Ramos (cell line): ENCODE measurements around the gene PTPN21.
"Not testable (repeated sequence)": the region's sequence is repeated elsewhere in the genome, so short reads cannot be mapped to it uniquely, and the experiment has no call there.

Source experiments
- in situ Hi-C: fragments of 300-500 bp; cut with MboI; formaldehyde crosslinking; loops from one replicate; pipeline ENCODE4 v1.14.3; 2022; ENCODE audit warnings: low sequenced_read_pairs; ENCODE audit not compliant: unreplicated experiment

PTPN21 gene

GRCh38 chr14:88553886-88554456, 836 bp downstream of the PTPN21 start:
- in situ Hi-C loops = no loop called here

- in situ Hi-C loops = no loop called here
Measured at GRCh38 chr14:88552876-88553275, 1.9 kb downstream of the PTPN21 start.

- in situ Hi-C loops = no loop called here
Measured at GRCh38 chr14:88551980-88552431, 2.8 kb downstream of the PTPN21 start.

DNA sequence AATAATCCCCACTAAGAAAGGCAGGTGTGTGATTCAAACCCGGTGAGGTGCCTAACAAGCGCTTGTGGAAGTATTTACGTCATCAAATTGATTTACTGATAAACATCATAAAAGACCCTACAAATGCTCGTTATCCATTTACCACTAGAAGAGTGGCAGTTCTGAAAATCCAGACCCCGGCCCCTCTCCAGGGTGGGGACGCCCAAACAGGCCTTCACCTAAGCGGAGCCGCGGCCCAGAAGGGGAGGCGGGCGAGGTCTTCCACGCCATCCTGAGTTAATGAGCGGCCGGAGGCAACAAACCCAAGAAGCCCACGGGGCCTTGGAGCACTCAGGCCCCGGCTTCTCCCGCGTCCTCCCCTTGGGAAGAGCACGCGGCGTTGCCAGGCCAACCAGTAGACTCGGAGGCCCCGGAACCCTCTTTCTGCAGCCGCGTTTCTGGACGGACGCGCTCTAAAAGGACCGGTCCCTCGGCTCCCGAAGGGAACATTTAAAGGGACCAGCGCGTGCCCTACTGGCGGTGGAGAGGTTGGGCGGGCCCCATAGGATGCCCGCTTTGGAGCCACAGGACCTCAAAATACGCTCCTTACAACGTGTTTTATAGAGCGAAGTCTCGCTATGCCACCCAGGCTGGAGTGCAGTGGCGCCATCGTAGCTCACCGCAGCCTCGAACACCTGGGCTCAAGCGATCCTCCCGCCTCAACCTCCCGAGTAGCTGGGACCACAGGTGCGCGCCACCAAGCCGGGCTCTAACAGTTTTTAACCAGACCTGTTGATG, 3.5 kb downstream of the PTPN21 start:
- in situ Hi-C loops = no loop called here

DNA sequence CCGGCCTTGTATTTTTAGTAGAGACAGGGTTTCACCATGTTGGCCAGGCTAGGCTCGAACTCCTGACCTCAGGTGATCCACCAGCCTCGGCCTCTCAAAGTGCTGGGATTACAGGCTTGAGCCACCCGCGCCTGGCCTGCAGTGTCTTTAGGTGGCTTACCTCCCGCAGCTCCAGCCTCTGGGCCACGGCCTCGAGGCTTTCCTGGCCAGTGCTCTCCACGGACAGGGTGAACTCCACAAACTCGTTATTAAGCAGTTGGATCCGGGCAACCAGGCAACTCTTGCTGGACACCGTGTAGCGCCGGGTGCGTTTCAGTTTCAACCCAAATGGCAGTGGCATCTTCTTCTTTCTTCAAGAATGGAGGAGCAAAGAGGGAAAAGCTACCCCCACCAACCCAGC, 4.7 kb downstream of the PTPN21 start:
- in situ Hi-C loops = no loop called here

GRCh38 chr14:88547386-88547780, 7.4 kb downstream of the PTPN21 start:
- in situ Hi-C loops = no loop called here

DNA sequence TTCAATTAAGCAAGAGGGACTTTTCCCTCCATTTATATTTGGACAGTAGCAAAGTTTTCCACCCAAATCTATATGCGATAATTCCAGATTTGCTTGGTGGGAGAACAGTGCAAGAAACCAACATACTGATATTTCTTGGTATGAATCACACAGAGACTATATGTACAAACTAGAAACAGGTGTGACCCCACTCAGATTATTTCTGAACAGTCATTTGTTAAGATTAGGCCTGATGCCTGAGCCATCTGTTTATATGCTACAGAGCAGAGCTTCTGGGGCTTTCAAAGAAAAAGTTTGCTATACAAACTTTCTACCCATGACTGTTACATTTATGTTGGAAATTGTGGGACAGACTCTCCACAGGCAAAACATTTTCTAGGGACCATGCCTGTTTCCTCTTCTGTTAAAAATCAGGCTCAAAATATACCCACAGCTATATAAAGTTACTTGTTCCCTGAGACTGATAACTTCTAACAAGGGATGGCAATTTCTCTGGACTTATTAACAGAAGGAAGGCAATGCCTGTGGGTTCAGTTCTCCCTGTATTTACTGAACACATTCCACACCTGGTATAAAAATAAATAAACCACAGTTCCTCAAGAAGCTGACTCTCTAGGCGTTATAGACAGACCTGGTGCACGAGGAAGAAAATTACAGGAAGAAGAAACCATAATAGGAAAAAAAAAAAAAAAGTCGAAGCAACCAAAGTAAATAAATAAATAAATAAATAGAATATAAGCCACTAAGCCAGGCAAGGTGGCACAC, 8.0 kb downstream of the PTPN21 start:
- in situ Hi-C loops = no loop called here

DNA sequence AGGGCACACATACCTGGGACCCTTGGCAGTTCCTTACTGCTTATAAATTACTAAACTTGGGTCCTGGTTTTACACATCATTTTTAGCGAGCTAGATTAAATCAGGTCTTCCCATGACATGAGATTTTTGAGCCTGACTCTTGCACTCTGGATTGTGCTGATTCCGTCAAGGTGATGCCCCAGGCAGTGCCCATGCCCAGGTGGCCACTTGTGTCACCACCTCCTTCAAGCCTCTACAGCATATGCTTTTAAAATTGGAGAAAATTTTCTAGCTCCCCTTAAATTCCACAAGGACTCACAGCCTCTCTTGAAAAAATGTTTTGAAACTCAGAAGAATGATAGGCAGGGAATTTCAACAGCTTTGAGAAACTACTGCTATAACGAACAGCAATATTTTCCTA, 9.6 kb downstream of the PTPN21 start:
- in situ Hi-C loops = no loop called here

DNA sequence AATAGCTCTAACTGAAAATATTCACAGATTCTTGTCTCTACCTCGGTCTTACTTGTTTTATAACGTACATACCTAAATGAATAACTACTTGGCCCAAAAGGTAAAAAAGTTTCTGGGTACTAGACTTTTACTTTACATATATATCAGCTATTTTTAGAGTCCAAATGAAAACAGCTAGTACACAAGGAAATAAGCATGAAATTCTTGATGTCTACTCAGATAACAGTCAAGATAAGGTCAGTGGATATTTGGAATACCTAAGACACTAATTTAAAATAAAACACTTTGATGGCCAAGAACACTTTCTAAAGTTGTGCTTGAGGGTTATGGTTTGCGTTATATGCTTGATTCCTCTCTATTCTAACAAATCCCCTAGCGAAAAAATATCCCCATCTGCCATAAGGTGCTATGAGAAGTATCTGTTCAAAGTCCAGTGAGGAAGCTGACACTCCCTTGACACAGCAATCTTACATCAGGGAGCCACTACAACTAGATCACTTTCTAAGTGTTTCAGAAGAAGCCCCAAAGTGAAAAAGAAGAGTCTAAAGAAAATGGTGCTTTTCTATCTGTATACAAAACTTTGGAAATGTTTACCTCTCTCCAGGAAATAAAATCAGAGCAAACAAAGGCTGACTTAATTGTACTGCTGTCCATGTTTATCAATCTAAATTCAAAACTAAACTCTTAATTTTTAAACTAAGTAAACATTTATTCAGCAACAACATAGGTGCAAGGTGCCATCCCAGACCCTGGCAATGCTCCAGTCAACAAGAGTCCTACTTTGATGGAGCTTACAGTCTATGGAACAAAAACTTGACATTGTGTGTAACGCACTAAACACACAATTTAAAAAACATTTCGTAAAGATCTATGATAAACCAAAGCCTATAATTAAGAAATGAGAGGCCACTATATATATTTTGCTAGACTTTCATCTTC, 11.7 kb downstream of the PTPN21 start:
- in situ Hi-C loops = no loop called here

DNA sequence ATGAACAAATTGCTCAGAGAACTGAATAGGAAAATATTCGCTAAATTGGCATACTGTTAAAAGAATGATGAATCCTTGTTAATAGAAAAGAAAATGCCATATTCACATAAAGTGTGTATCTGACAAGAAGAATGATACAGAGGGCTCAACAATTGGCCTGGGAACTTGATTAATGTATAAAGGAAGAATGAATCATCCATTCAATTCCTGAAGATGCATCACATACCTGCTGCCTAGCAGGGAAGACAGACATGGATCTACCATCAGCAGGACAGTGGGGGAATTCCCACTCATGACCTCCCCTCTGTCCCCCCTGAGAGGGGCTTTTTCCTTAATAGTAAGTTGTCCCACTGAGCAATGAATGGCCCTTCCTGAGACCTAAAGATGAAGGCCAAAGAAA, 13.5 kb downstream of the PTPN21 start:
- in situ Hi-C loops = no loop called here

- in situ Hi-C loops = no loop called here
Measured at GRCh38 chr14:88535813-88536212, 19.0 kb downstream of the PTPN21 start.

GRCh38 chr14:88535149-88535548, 19.7 kb downstream of the PTPN21 start:
- in situ Hi-C loops = no loop called here

DNA sequence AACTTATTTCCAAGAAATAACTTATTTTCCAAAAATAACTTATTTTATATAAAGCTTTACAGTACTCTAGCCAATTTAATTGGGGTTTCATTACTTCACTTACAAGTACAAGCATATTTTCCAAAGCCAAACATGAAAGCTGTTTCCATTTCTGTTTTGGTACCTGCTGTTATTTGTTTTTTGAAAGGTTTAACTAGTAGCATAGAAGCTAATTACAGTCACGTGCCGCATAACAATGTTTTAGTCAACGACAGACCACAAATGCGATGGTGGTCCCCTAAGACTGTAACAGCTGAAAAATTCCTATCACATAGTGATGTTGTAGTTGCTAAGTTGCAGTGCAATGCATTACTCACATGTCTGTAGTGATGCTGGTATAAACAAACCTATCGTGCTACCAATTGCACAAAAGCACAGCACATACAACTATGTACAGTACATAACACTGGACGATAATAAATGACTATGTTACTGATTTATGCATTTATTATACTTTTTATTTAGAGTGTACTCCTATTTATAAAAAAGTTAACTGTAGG, 21.7 kb downstream of the PTPN21 start:
- in situ Hi-C loops = no loop called here

GRCh38 chr14:88529889-88530288, 24.9 kb downstream of the PTPN21 start:
- in situ Hi-C loops = not testable (repeated sequence)

GRCh38 chr14:88522393-88522792, 32.4 kb downstream of the PTPN21 start:
- in situ Hi-C loops = no loop called here

DNA sequence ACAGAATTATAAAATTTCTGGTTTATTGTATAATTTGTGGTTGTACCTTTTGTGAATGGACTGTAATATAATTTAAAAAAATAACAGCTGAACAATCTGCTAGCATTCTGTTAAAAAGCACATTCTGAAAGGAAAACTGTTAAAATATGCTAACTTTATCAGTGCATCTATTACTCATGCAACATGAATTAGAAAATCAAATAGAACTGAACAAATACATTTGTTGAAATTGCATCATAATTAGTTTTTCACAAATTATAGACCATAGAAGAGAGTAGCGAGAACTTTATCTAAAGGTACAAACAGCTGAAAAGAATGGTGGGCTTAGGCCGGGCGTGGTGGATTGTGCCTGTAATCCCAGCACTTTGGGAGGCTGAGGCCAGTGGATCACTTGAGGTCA, 33.0 kb downstream of the PTPN21 start:
- in situ Hi-C loops = no loop called here

DNA sequence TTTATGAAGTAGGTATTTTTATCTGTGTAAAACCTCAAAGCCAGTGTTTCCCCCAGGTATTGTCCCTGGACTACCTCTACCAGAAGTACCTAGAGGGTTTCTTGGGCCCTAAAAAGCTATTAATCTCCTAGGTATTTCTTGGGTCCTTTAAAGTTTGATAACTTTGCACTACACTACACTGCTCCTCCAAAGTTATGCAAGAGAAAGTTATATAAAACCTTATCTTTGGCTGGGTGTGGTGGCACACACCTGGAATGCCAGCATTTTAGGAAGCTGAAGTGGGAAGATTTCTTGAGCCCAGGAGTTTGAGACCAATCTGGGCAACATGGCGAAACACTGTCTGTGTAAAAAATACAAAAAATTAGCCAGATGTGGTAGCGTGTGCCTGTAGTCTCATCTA, 34.9 kb downstream of the PTPN21 start:
- in situ Hi-C loops = no loop called here

GRCh38 chr14:88518592-88519512, 36.0 kb downstream of the PTPN21 start:
- in situ Hi-C loops = no loop called here

DNA sequence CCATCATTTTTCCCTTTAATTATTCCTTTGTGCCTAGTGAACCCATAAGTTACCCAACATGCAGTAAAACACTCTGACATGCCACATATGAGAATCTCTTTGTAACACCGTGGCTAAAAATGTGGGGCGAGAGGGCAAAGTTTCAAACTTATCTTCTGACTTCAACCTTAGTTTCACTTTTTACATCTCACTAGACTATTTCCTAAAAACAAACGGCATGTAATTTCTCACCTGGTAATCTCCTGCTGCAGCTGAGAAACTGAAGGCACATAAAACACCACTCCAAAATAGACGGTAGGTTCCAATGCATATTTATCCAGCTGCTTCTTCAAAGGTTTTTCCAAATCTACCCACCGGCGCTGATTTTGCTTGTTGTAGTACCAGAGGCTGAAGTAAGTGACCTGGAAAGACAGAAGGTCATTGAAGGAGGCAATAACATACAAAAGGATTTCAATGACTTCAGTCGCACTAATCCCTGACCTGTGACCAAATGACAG, 37.9 kb downstream of the PTPN21 start:
- in situ Hi-C loops = no loop called here
